Loucy (cell line): Measurements from ENCODE around the gene MCC.

Experiments
- H2AFZ ChIP-seq: fragments of 200-600 bp; sonication (generic); 2 replicates; pipeline ENCODE4 v1.6.0; 2016; ENCODE audit warnings: antibody characterized with exemption, mild to moderate bottlenecking, low read length, moderate library complexity
- H3F3A ChIP-seq: fragments of 200-600 bp; 2 replicates; pipeline ENCODE4 v1.6.0; 2016; ENCODE audit warnings: antibody characterized with exemption, low read depth, mild to moderate bottlenecking
- H3K27me3 ChIP-seq: fragments of 200-600 bp; sonication (generic); 2 replicates; pipeline ENCODE4 v1.6.1; 2014; ENCODE audit warnings: low read length, mild to moderate bottlenecking; ENCODE audit not compliant: insufficient read depth, poor library complexity, severe bottlenecking
- H3K36me3 ChIP-seq: fragments of 200-600 bp; sonication (generic); 2 replicates; pipeline ENCODE4 v1.6.1; 2016; ENCODE audit warnings: low read length; ENCODE audit not compliant: insufficient read depth
- H3K4me1 ChIP-seq: fragments of 200-600 bp; sonication (generic); 2 replicates; pipeline ENCODE4 v1.5.1; 2014; ENCODE audit warnings: low read length, mild to moderate bottlenecking; ENCODE audit not compliant: insufficient read depth, poor library complexity, severe bottlenecking
- H3K4me2 ChIP-seq: fragments of 200-600 bp; sonication (generic); 2 replicates; pipeline ENCODE4 v1.6.0; 2014; ENCODE audit warnings: antibody characterized with exemption, low read length, low read depth, mild to moderate bottlenecking; ENCODE audit not compliant: poor library complexity, severe bottlenecking
- H3K4me3 ChIP-seq: fragments of 200-600 bp; sonication (generic); 2 replicates; pipeline ENCODE4 v1.5.1; 2014; ENCODE audit warnings: low read length, mild to moderate bottlenecking, mixed read lengths; ENCODE audit not compliant: poor library complexity, severe bottlenecking
- H3K79me2 ChIP-seq: fragments of 200-600 bp; sonication (generic); 2 replicates; pipeline ENCODE4 v1.6.1; 2014; ENCODE audit warnings: low read length; ENCODE audit not compliant: insufficient read depth
- H3K9ac ChIP-seq: fragments of 200-600 bp; sonication (generic); 2 replicates; pipeline ENCODE4 v1.6.0; 2014; ENCODE audit warnings: mild to moderate bottlenecking, low read depth, low read length, moderate library complexity; ENCODE audit not compliant: poor library complexity, severe bottlenecking
- H3K9me2 ChIP-seq: fragments of 200-600 bp; sonication (generic); replicated peaks from 2 replicates; pipeline ENCODE4 v1.6.1; 2016; ENCODE audit warnings: low read depth, low read length, mixed read lengths
- H3K9me3 ChIP-seq: fragments of 200-600 bp; sonication (generic); 2 replicates; pipeline ENCODE4 v1.6.1; 2014; ENCODE audit warnings: mild to moderate bottlenecking, antibody characterized with exemption, low read length, low read depth; ENCODE audit not compliant: insufficient read depth
- H4K20me1 ChIP-seq: fragments of 200-600 bp; sonication (generic); 2 replicates; pipeline ENCODE4 v1.6.0; 2014; ENCODE audit warnings: antibody characterized with exemption, low read length, mild to moderate bottlenecking; ENCODE audit not compliant: insufficient read depth, poor library complexity, severe bottlenecking
- EZH2phosphoT487 ChIP-seq: fragments of 200-600 bp; IDR thresholded peaks from 2 replicates; pipeline ENCODE4 v1.6.1; 2018; ENCODE audit warnings: antibody characterized with exemption, mild to moderate bottlenecking, moderate library complexity, borderline replicate concordance
- TF ChIP-seq, protein P1 (sequence below): fragments of 200-600 bp; sonication (generic); conservative IDR thresholded peaks from 2 replicates; pipeline ENCODE4 v1.5.1; 2014; ENCODE audit warnings: mild to moderate bottlenecking, antibody characterized with exemption, low read length

Gene MCC

GRCh38 chr5:113103330-113103729, 384.9 kb downstream of the MCC start:
- H3K36me3 ChIP-seq, result peaks cover 10% of the 10 kb centered on the region; the same call in 1 of the 2 replicates
- no peaks in the 10 kb centered on the region for H3K9me2 ChIP-seq
- no peaks in the 10 kb centered on the region for H3K9me3 ChIP-seq
- H3K4me3 ChIP-seq, result no peak overlapping the region
- H3K4me2 ChIP-seq, result no peak overlapping the region
- H3K27me3 ChIP-seq, result no peaks in the 10 kb centered on the region
- no peaks in the 10 kb centered on the region for H3F3A ChIP-seq
- no peaks in the 10 kb centered on the region for H3K79me2 ChIP-seq
- H4K20me1 ChIP-seq, result no peaks in the 10 kb centered on the region
- no peak overlapping the region for H2AFZ ChIP-seq
- H3K4me1 ChIP-seq, result no peaks in the 10 kb centered on the region
- TF ChIP-seq, protein P1, sequence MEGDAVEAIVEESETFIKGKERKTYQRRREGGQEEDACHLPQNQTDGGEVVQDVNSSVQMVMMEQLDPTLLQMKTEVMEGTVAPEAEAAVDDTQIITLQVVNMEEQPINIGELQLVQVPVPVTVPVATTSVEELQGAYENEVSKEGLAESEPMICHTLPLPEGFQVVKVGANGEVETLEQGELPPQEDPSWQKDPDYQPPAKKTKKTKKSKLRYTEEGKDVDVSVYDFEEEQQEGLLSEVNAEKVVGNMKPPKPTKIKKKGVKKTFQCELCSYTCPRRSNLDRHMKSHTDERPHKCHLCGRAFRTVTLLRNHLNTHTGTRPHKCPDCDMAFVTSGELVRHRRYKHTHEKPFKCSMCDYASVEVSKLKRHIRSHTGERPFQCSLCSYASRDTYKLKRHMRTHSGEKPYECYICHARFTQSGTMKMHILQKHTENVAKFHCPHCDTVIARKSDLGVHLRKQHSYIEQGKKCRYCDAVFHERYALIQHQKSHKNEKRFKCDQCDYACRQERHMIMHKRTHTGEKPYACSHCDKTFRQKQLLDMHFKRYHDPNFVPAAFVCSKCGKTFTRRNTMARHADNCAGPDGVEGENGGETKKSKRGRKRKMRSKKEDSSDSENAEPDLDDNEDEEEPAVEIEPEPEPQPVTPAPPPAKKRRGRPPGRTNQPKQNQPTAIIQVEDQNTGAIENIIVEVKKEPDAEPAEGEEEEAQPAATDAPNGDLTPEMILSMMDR, result no peak
- no peak for TF ChIP-seq EZH2phosphoT487
- no peak overlapping the region for H3K9ac ChIP-seq

DNA sequence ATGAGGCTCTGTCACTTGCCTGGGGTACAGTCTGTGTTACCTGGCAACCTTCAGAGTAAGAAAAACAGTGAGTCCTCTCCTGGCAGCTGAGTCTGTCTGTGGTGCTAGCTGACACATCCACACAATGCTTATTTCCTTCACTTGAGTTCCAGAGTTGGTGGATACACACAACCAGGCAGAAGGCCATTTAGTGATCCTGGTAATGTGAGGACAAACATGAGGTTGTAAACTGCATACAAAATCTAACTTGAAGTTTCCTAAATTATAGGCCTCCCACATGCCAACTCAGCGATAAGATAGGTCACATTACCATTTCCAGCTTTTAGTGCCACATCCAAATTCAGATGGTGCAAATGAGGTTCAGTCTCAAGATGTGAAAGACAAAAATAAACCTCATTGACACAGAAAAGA, 386.1 kb downstream of the MCC start:
- Histone ChIP-seq H3K9me2 (no peaks in the 10 kb centered on the region), H3K9me3 (no peaks in the 10 kb centered on the region), H3K4me3 (no peak overlapping the region), H3K4me2 (no peak overlapping the region), H3K79me2 (no peaks in the 10 kb centered on the region), H3F3A (no peaks in the 10 kb centered on the region), H2AFZ (no peak overlapping the region), H3K9ac (no peak overlapping the region), H3K4me1 (no peaks in the 10 kb centered on the region), H3K36me3 (peaks cover 10% of the 10 kb centered on the region; the same call in 1 of the 2 replicates), H4K20me1 (no peaks in the 10 kb centered on the region), H3K27me3 (no peaks in the 10 kb centered on the region)
- TF ChIP-seq, protein P1, result no peak
- TF ChIP-seq EZH2phosphoT487, result no peak

GRCh38 chr5:113100981-113101380, 387.3 kb downstream of the MCC start:
- H3K4me1 ChIP-seq, result no peaks in the 10 kb centered on the region
- no peaks in the 10 kb centered on the region for H3F3A ChIP-seq
- H4K20me1 ChIP-seq, result no peaks in the 10 kb centered on the region
- no peak overlapping the region for H3K9ac ChIP-seq
- no peaks in the 10 kb centered on the region for H3K27me3 ChIP-seq
- H2AFZ ChIP-seq, result no peak overlapping the region
- no peaks in the 10 kb centered on the region for H3K79me2 ChIP-seq
- H3K4me3 ChIP-seq, result no peak overlapping the region
- TF ChIP-seq, protein P1, result no peak
- no peak for TF ChIP-seq EZH2phosphoT487
- H3K9me2 ChIP-seq, result no peaks in the 10 kb centered on the region
- peaks cover 10% of the 10 kb centered on the region; the same call in 1 of the 2 replicates for H3K36me3 ChIP-seq
- no peaks in the 10 kb centered on the region for H3K9me3 ChIP-seq
- H3K4me2 ChIP-seq, result no peak overlapping the region
